ENCODE results near the gene TMEM88. TPM values are rescaled to one million over a fixed set of nuclear protein-coding genes. Genes with fewer than 3 reads are reported as not detected.
A peak's percentile ranks its signal among the peaks of the same experiment; 100 is the strongest.

TMEM88 gene
- polyA plus RNA-seq, 2 donors, result 8.7 to 9.7 TPM

DNA sequence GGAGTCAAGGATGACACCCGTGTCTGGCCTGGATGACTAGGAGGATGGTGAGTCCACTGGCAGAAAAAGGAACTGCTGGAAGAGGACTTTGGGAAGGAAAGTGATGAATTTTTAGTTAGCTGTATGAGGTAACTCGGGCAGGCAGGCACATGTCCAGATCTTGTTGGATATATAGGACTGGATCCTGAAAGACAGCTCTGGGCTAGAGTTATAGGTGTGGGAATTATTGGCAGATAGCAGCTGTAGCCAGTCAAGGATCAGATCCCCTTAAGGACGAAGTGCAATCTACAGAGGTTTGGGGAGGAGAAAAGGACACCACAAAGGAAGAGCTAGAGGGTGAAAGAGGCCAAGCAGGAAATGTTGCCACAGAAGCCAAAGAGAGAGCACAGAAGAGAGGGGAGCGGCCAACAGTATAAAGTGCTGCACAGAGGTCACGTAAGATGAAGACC is 13.0 kb downstream of the TMEM88 start:
- H3K27me3 ChIP-seq (ENCODE audit: control insufficient read depth in 1 of 2, insufficient read depth in 2 of 2, low read length in 2 of 2), result no peaks in the 10 kb centered on the region
- peak overlapping the region; percentile 53 to 73 for H3K27ac ChIP-seq (ENCODE audit: low read depth in 2 of 2, low read length in 1 of 2)
- no peak overlapping the region for H3K4me3 ChIP-seq (ENCODE audit: low read depth in 1 of 2, low read length in 2 of 2)
- H3K9me3 ChIP-seq (ENCODE audit: control insufficient read depth in 2 of 2, insufficient read depth in 1 of 2, low read depth in 1 of 2, low read length in 1 of 2), result no peaks in the 10 kb centered on the region
- WGBS, 2 donors, result 36 to 57% methylated on average over 5 of the region's 5 CpGs
- peaks cover 0 to 5% of the 10 kb centered on the region in 2 donors for H3K4me1 ChIP-seq (ENCODE audit: control insufficient read depth in 2 of 2, insufficient read depth in 2 of 2, low read length in 1 of 2)
- H3K36me3 ChIP-seq (ENCODE audit: control insufficient read depth in 2 of 2, insufficient read depth in 2 of 2, low read length in 1 of 2), result no peaks in the 10 kb centered on the region

DNA sequence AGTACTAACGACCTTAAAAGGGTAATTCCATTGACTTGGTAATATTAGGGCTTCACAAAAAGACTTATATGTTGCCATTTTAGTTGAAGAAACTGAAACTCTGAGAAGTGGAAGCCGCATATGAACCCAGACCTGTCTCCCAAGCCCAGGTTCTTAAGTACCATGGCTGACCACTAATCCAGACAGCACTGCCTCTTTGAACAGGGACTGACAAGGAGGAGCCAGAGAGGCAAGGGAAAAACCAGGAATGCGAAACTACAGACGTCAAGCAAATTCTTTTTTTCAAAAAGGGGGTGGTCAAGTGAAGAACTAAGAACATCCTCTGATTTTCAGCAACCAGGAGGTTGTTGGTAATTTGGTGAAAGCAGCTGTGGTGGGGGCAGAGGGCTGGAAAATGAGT is 18.2 kb downstream of the TMEM88 start:
- Histone ChIP-seq H3K4me1 (ENCODE audit: control insufficient read depth in 2 of 2, insufficient read depth in 2 of 2, low read length in 1 of 2) (no peaks in the 10 kb centered on the region), H3K27me3 (ENCODE audit: control insufficient read depth in 1 of 2, insufficient read depth in 2 of 2, low read length in 2 of 2) (no peaks in the 10 kb centered on the region), H3K36me3 (ENCODE audit: control insufficient read depth in 2 of 2, insufficient read depth in 2 of 2, low read length in 1 of 2) (no peaks in the 10 kb centered on the region), H3K4me3 (ENCODE audit: low read depth in 1 of 2, low read length in 2 of 2) (no peak overlapping the region), H3K27ac (ENCODE audit: low read depth in 2 of 2, low read length in 1 of 2) (no peak overlapping the region), H3K9me3 (ENCODE audit: control insufficient read depth in 2 of 2, insufficient read depth in 1 of 2, low read depth in 1 of 2, low read length in 1 of 2) (no peaks in the 10 kb centered on the region)
- WGBS, 2 donors, result 72 to 78% methylated on average over 4 of the region's 4 CpGs

DNA sequence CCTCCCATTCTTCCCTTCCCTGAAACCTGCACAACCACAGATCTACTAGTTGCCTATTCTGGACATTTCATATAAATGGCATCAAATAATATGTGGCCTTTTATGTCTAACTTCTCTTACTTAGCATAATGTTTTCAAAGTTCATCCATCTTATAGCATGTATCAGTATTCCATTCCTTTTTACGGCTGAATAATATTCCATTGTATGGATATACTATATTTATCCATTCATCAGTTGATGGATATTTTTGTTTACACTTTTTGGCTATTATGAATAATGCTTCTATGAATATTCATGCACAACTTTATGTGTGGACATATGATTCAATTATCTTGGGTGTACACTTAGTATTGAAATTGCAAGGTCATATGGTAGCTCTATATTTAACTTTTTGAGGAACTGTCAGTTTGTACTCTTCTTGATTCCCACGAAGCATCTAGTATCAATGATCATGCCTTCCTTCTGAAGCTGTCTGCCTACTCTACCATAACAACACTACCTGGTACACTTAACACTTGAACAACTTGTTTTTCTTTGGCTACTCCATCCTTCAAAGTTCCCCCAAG is 21.0 kb downstream of the TMEM88 start:
- Histone ChIP-seq H3K36me3 (ENCODE audit: control insufficient read depth in 2 of 2, insufficient read depth in 2 of 2, low read length in 1 of 2) (no peaks in the 10 kb centered on the region), H3K4me3 (ENCODE audit: low read depth in 1 of 2, low read length in 2 of 2) (no peak overlapping the region), H3K9me3 (ENCODE audit: control insufficient read depth in 2 of 2, insufficient read depth in 1 of 2, low read depth in 1 of 2, low read length in 1 of 2) (no peaks in the 10 kb centered on the region), H3K4me1 (ENCODE audit: control insufficient read depth in 2 of 2, insufficient read depth in 2 of 2, low read length in 1 of 2) (no peaks in the 10 kb centered on the region), H3K27me3 (ENCODE audit: control insufficient read depth in 1 of 2, insufficient read depth in 2 of 2, low read length in 2 of 2) (no peaks in the 10 kb centered on the region), H3K27ac (ENCODE audit: low read depth in 2 of 2, low read length in 1 of 2) (no peak overlapping the region)
- WGBS, 2 donors, result 85 to 94% methylated on average over 2 of the region's 2 CpGs

DNA sequence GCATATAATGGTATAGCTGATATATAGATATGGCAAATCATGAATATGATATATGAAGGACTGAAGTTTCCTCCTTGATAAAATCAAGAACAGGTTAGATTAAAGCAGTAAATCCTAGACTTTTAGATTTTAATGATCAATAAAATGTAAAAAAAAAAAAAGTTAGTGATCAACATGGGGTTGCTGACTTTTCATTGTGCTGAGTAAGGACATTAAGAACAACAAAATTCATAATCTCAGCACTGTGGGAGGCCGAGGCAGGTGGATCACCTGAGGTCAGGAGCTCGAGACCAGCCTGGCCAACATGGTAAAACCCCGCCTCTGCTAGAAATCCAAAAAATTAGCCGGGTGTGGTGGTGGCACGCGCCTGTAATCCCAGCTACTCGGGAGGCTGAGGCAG is 23.4 kb downstream of the TMEM88 start:
- H3K4me1 ChIP-seq (ENCODE audit: control insufficient read depth in 2 of 2, insufficient read depth in 2 of 2, low read length in 1 of 2), result peaks cover 2 to 4% of the 10 kb centered on the region in 2 donors
- no peak overlapping the region for H3K27ac ChIP-seq (ENCODE audit: low read depth in 2 of 2, low read length in 1 of 2)
- H3K27me3 ChIP-seq (ENCODE audit: control insufficient read depth in 1 of 2, insufficient read depth in 2 of 2, low read length in 2 of 2), result no peaks in the 10 kb centered on the region
- WGBS, 2 donors, result 91 to 92% methylated on average over 7 of the region's 7 CpGs
- no peaks in the 10 kb centered on the region for H3K9me3 ChIP-seq (ENCODE audit: control insufficient read depth in 2 of 2, insufficient read depth in 1 of 2, low read depth in 1 of 2, low read length in 1 of 2)
- H3K36me3 ChIP-seq (ENCODE audit: control insufficient read depth in 2 of 2, insufficient read depth in 2 of 2, low read length in 1 of 2), result peaks cover 0 to 2% of the 10 kb centered on the region in 2 donors
- H3K4me3 ChIP-seq (ENCODE audit: low read depth in 1 of 2, low read length in 2 of 2), result no peak overlapping the region

DNA sequence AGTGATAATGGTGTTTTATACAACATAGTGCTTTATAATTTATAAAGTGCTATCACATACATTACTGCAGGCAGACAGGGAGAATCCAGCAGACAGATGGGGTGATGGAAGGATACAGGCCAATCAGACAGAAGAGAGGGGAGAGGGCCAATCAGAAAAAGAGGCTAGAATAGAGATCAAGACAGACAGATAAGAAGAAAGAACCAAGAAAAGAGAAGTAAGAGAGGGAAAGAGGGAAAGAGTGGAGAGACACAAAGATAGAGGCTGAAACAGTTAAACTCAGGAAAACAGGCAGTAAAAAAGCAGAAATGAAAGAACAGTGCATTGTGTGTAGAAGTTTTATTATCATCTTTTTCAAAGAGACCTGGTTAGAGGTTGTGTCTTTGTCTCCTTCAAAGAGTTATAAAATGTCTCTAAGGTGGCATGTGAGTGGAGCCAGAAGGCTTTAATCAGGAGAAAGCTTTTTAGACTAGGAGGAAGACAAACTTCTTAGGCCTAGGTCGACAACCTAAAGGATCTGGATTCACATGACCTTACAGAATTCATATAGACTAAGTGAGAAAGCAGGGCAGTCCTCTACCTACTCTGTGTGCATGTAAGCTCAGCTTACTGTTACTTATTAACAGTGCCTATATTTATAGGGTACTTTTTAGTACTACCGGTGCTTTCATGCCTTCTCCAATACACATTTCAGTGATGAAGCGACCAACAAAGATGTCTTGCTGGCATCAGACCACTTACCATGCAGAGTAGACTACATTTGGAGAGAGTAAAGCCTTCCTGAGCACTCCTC is 25.4 kb downstream of the TMEM88 start:
- Histone ChIP-seq H3K9me3 (ENCODE audit: control insufficient read depth in 2 of 2, insufficient read depth in 1 of 2, low read depth in 1 of 2, low read length in 1 of 2) (no peaks in the 10 kb centered on the region), H3K36me3 (ENCODE audit: control insufficient read depth in 2 of 2, insufficient read depth in 2 of 2, low read length in 1 of 2) (peaks cover 0 to 2% of the 10 kb centered on the region in 2 donors), H3K4me1 (ENCODE audit: control insufficient read depth in 2 of 2, insufficient read depth in 2 of 2, low read length in 1 of 2) (peaks cover 2 to 4% of the 10 kb centered on the region in 2 donors), H3K4me3 (ENCODE audit: low read depth in 1 of 2, low read length in 2 of 2) (no peak overlapping the region), H3K27me3 (ENCODE audit: control insufficient read depth in 1 of 2, insufficient read depth in 2 of 2, low read length in 2 of 2) (no peaks in the 10 kb centered on the region), H3K27ac (ENCODE audit: low read depth in 2 of 2, low read length in 1 of 2) (no peak overlapping the region)
- WGBS, 2 donors, result 60 to 85% methylated on average over 3 of the region's 3 CpGs

DNA sequence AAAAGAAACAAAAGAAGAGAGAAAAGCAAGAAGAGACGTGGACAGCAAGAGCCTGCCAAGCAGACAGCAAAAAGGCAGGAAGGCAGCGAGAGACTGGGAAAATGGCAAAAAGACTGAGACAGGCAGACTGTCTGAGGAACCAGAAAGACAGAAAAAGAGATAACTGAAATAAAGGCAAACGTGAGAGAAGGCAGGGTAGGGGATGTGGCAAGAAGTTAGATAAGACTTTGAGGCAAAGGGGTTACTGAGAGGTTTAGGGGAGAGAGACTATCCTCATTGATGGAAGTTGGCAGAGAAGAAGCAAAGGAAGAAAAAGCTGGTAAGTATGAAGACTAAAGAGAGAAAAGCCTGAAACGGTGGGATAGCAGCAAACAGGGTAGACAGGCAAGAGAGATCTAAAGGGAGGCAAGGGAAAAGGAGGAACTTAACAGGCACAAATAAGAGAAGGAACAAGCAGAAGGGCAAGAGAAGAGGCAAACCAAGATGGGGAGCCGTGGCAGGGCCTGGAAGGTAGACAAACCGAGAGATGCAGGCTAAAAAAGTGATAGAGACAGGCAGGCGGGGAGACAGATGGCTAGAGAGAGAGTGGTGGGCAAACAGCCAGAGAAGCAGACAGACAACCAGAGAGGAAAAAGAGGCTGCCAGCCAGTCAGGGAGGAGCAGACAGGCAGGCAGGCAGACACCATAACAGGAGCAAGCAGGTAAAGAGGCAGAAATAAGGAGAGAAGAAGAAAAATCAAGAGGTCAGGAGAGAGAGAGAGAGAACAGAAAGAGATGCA is 26.6 kb downstream of the TMEM88 start:
- H3K27ac ChIP-seq (ENCODE audit: low read depth in 2 of 2, low read length in 1 of 2), result peak overlapping the region in 1 of 2 donors; percentile 61
- no peaks in the 10 kb centered on the region for H3K27me3 ChIP-seq (ENCODE audit: control insufficient read depth in 1 of 2, insufficient read depth in 2 of 2, low read length in 2 of 2)
- WGBS, 2 donors, result 47 to 48% methylated on average over 7 of the region's 7 CpGs
- H3K4me3 ChIP-seq (ENCODE audit: low read depth in 1 of 2, low read length in 2 of 2), result no peak overlapping the region
- peaks cover 0 to 2% of the 10 kb centered on the region in 2 donors for H3K36me3 ChIP-seq (ENCODE audit: control insufficient read depth in 2 of 2, insufficient read depth in 2 of 2, low read length in 1 of 2)
- H3K9me3 ChIP-seq (ENCODE audit: control insufficient read depth in 2 of 2, insufficient read depth in 1 of 2, low read depth in 1 of 2, low read length in 1 of 2), result no peaks in the 10 kb centered on the region
- H3K4me1 ChIP-seq (ENCODE audit: control insufficient read depth in 2 of 2, insufficient read depth in 2 of 2, low read length in 1 of 2), result peaks cover 2 to 4% of the 10 kb centered on the region in 2 donors

DNA sequence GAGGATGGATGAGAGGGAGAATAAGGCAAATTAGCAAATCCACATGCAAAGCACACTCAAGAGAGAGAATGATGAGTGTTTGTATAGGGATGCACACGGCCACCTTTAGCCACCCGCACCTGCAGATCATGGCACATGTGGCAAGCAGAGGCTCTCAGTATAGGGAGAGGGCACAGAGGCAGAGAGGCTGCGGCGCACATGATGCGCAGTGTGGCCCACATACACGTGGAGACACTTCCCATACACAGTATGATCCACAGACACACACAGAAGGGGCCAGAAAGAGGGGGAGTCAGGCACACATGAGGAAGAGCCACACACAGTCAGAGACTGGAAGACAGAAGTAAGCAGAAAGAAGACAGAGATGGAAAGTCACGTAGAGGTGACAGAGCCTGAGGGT is 27.2 kb downstream of the TMEM88 start:
- Histone ChIP-seq H3K36me3 (ENCODE audit: control insufficient read depth in 2 of 2, insufficient read depth in 2 of 2, low read length in 1 of 2) (peaks cover 0 to 2% of the 10 kb centered on the region in 2 donors), H3K27ac (ENCODE audit: low read depth in 2 of 2, low read length in 1 of 2) (peak overlapping the region in 1 of 2 donors; percentile 24), H3K4me3 (ENCODE audit: low read depth in 1 of 2, low read length in 2 of 2) (no peak overlapping the region), H3K27me3 (ENCODE audit: control insufficient read depth in 1 of 2, insufficient read depth in 2 of 2, low read length in 2 of 2) (no peaks in the 10 kb centered on the region), H3K4me1 (ENCODE audit: control insufficient read depth in 2 of 2, insufficient read depth in 2 of 2, low read length in 1 of 2) (peaks cover 2 to 4% of the 10 kb centered on the region in 2 donors), H3K9me3 (ENCODE audit: control insufficient read depth in 2 of 2, insufficient read depth in 1 of 2, low read depth in 1 of 2, low read length in 1 of 2) (no peaks in the 10 kb centered on the region)
- WGBS, 2 donors, result 59 to 68% methylated on average over 7 of the region's 7 CpGs

DNA sequence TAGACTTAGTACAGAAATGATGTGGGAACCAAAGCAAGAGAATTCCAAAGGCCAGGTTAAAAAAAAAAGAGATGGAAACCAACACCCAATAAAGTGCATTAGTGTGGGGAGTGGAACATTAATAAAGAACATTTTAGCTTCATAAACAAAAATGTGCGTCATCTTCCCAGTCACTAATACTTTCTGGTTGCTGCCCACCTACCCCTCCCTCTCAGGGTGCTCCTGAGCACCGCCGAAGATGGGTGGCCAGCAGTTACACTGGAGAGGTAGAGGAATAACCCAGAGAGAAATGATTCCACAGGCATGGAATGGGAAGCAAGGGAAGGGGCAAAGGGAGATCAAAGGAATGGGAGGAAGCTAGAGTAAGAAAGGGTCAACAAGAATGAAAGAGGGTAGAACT is 27.8 kb downstream of the TMEM88 start:
- 79 to 89% methylated on average over 3 of the region's 3 CpGs for WGBS, 2 donors
- peaks cover 2 to 4% of the 10 kb centered on the region in 2 donors for H3K4me1 ChIP-seq (ENCODE audit: control insufficient read depth in 2 of 2, insufficient read depth in 2 of 2, low read length in 1 of 2)
- no peaks in the 10 kb centered on the region for H3K9me3 ChIP-seq (ENCODE audit: control insufficient read depth in 2 of 2, insufficient read depth in 1 of 2, low read depth in 1 of 2, low read length in 1 of 2)
- H3K27me3 ChIP-seq (ENCODE audit: control insufficient read depth in 1 of 2, insufficient read depth in 2 of 2, low read length in 2 of 2), result no peaks in the 10 kb centered on the region
- H3K27ac ChIP-seq (ENCODE audit: low read depth in 2 of 2, low read length in 1 of 2), result peak overlapping the region in 1 of 2 donors; percentile 8
- no peak overlapping the region for H3K4me3 ChIP-seq (ENCODE audit: low read depth in 1 of 2, low read length in 2 of 2)
- H3K36me3 ChIP-seq (ENCODE audit: control insufficient read depth in 2 of 2, insufficient read depth in 2 of 2, low read length in 1 of 2), result peaks cover 0 to 2% of the 10 kb centered on the region in 2 donors

DNA sequence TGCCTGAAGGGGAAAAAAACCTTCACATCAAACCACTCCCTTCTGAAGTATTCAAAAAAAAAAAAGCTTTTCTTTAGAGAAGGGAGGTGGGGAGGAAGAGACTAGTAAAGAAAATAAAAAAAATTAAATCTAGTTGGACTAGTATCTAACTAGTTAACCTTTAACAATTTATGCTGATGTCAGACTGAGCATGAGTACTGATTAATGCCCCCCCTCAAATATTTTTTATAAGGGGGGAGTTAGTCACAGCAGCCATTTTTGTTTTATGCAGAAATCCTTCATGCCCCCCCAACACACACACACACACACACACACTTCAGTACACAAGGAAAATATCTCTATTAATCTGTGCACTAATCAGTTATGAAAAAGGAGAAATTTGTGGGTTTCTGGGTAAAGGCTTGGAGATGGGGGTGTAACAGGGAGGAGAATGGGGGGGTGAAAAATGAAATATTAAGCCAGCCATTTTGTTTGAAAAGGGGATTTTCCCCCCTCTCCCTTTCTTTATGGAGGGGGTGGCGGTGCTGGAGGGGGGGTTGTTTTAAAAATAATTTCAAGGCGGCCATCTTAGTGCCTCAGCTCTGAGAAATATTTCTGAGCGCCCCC is 29.0 kb downstream of the TMEM88 start:
- no peaks in the 10 kb centered on the region for H3K9me3 ChIP-seq (ENCODE audit: control insufficient read depth in 2 of 2, insufficient read depth in 1 of 2, low read depth in 1 of 2, low read length in 1 of 2)
- WGBS, 2 donors, result 0% methylated on average over 3 of the region's 3 CpGs
- H3K27ac ChIP-seq (ENCODE audit: low read depth in 2 of 2, low read length in 1 of 2), result peak overlapping the region in 1 of 2 donors; percentile 0
- peaks cover 0 to 2% of the 10 kb centered on the region in 2 donors for H3K36me3 ChIP-seq (ENCODE audit: control insufficient read depth in 2 of 2, insufficient read depth in 2 of 2, low read length in 1 of 2)
- H3K4me1 ChIP-seq (ENCODE audit: control insufficient read depth in 2 of 2, insufficient read depth in 2 of 2, low read length in 1 of 2), result peaks cover 5 to 8% of the 10 kb centered on the region in 2 donors
- H3K27me3 ChIP-seq (ENCODE audit: control insufficient read depth in 1 of 2, insufficient read depth in 2 of 2, low read length in 2 of 2), result no peaks in the 10 kb centered on the region
- no peak overlapping the region for H3K4me3 ChIP-seq (ENCODE audit: low read depth in 1 of 2, low read length in 2 of 2)

Data from esophagus (tissue), 2 donors.